Measurements from ENCODE around the gene CACNA1G.

The CACNA1G gene

GRCh38 chr17:50672831-50673551 lies 112.5 kb downstream of the CACNA1G start:
- DNase-seq (ENCODE audit: low read depth in 2 of 2), result no peak

DNA sequence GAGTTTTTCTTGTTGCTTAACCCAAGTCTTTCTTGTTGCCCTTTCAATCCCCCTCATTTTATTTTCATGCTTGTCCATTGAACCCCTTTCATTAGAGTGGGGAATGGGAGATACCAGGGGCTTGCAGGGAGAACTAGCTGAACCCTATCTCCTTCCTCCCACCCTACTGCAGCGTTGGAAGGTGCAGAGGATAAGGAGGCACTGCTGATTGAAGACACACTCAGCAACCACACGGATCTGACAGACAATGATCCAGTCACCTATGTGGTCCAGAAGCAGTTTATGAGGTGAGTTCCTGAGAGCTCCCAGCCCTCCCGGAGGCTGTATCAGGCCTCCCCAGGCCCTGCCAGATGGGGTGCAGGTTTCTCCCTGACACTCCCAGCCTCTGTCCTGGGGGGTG lies 114.7 kb downstream of the CACNA1G start:
- DNase-seq (ENCODE audit: low read depth in 2 of 2), result no peak

- no peak for DNase-seq (ENCODE audit: low read depth in 2 of 2)
These were observed 115.1 kb downstream of the CACNA1G start for GRCh38 chr17:50675627-50676026.

- no peak for DNase-seq (ENCODE audit: low read depth in 2 of 2)
These were observed 115.8 kb downstream of the CACNA1G start for GRCh38 chr17:50676065-50676975.

Measured in stimulated activated CD8-positive, alpha-beta memory T cell treated with anti-CD3 and anti-CD28 coated beads, Interleukin-2, amount 100 ng/mL, for 48 hours (primary cell).